GM13976 (cell line): ENCODE measurements around the gene ZNF514.

Experiments used
- DNase-seq: peaks from one replicate; pipeline ENCODE4 v3.0.0; 2012; ENCODE audit warnings: low spot score
- CTCF ChIP-seq: IDR thresholded peaks from 2 replicates; pipeline ENCODE4 v1.5.1; 2012; ENCODE audit warnings: borderline replicate concordance, mild to moderate bottlenecking; ENCODE audit not compliant: insufficient read depth; ENCODE audit errors: extremely low read depth, missing control alignments, control extremely low read depth
- in situ Hi-C: fragments of 300-500 bp; cut with MboI; formaldehyde crosslinking; loops from one replicate; pipeline ENCODE4 v1.12.0; 2022; ENCODE audit warnings: low sequenced_read_pairs, mixed read lengths, inconsistent platforms; ENCODE audit not compliant: unreplicated experiment

ZNF514 gene

GRCh38 chr2:95166065-95166763 lies 6.6 kb upstream of the ZNF514 start:
- peak; percentile 23 for DNase-seq
- TF ChIP-seq CTCF, result no peak
- in situ Hi-C loops, result no loop called here

GRCh38 chr2:95165371-95166064 lies 5.9 kb upstream of the ZNF514 start, which contains the start of gene ZNF2:
TSS of gene ZNF2 (plus strand) at chr2:95165809. CDS start at chr2:95176227, 10,418 bp downstream.
- in situ Hi-C loops, result no loop called here
- no peak for TF ChIP-seq CTCF
- DNase-seq, result peak; percentile 98

GRCh38 chr2:95165030-95165370 lies 5.4 kb upstream of the ZNF514 start:
- no peak for DNase-seq
- no peak for TF ChIP-seq CTCF
- in situ Hi-C loops, result no loop called here

- peak; percentile 71 for DNase-seq
- in situ Hi-C loops, result no loop called here
- no peak for TF ChIP-seq CTCF
Measured at GRCh38 chr2:95158891-95159619, 593 bp downstream of the ZNF514 start.

GRCh38 chr2:95158441-95158840 lies 1.2 kb downstream of the ZNF514 start:
- TF ChIP-seq CTCF, result no peak
- DNase-seq, result no peak
- in situ Hi-C loops, result no loop called here

- DNase-seq, result no peak
- no peak for TF ChIP-seq CTCF
- in situ Hi-C loops, result no loop called here
Measured at GRCh38 chr2:95149397-95149984, 10.2 kb downstream of the ZNF514 start.
